HG03575 (cell line): ENCODE results near the gene RTP5.
"Not testable (repeated sequence)": the region's sequence is repeated elsewhere in the genome, so short reads cannot be mapped to it uniquely, and the experiment has no call there.

Experiments used
- ATAC-seq: cut with Tn5 transposase; IDR thresholded peaks from one replicate; pipeline ENCODE4 v1.9.1; 2021; ENCODE audit not compliant: unreplicated experiment, insufficient number of reproducible peaks, low FRiP score; ENCODE audit errors: extremely low read depth

The RTP5 gene

DNA sequence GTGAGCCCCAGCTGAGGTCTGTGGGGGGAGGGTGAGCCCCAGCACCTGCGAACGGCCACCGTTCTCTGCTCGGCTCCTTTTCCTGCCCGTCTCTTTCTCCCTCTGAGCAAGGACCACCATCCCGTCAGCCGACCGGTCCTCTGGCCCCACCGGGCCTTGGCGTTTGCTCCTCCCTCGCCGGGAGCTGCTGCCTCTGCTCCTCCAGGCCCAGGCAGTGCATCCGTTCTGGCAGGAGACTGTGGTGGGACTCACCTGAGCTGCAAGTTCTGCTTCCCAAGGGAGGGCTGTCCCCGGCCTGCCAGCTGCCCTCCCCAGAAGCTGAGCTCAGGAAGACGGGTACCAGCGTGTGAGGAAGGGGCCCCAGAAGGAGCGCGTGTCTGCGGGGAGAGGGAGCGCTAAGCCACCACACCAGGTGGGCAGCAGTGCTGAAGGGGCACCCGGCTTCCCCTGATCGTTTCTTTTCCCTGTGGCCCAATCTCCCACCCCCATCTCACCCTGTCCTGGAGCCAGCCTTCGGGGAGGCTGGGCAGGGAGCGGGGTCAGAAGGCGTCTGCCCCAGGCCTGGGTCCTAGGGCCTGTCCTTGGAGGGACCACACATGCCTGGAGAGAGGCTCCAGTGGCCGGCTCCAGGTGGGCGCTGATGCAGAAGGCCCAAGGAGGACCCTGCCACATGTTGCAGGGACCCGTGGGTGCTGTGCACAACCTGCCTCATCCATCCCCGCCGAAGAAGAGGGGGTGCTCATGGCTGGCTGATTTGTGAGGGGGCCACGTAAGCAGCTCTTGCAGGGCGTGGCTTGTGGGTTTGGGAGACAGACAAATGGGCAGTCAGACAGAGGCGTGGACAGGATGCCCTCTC lies 2.5 kb upstream of the RTP5 start:
- no peak for ATAC-seq

DNA sequence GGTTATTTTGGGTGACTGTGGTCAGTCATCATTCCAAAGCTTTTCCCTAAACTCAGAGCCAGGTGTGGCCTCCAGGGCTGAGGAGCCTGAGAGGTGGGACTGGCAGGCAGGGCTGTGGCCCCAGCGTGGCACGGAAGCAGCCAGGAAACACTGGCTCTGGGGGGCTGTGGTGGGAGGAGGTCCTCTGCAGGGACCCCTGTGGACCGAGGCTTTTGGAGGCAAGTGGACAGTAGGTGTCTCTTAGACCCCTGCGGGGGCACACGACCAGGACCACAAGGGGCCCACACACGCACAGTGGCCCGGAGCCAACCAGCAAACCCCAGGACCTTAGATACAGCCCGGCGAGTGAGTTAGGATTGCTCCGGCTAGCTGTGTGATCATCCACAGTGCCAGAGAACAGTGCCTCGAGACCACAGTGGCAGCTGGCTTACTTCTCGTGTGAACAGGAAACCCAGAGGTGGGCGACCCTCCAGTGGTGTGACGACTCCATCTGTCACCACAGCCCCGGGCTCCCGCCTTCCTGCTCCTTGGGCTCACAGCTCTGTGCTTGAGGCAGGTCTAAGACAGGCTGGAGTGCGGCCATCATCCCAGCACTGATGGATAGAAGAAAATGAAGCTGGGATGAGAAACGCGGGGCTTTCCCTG lies 1.6 kb upstream of the RTP5 start:
- ATAC-seq = no peak

DNA sequence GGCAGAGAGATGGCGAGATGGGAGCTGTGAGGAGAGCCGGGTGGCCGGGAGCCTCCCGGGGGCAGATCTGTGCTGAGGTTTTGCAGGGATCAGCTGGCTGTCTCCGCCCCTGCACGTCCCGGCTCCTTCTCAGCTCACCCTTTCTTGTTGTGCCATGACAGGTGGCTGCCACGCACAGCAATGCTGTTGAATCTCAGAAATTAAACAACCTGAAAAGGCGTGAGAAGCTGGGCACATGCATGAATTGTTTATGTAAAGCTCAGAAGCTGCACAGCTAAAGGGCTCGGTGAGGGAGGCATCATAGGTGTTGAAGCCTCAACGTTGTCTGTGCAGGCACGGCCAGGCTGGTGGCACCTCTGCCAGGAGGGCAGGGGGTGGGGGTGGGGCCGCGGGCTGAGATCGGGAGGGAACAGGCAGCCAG lies 858 bp upstream of the RTP5 start:
- ATAC-seq = no peak

DNA sequence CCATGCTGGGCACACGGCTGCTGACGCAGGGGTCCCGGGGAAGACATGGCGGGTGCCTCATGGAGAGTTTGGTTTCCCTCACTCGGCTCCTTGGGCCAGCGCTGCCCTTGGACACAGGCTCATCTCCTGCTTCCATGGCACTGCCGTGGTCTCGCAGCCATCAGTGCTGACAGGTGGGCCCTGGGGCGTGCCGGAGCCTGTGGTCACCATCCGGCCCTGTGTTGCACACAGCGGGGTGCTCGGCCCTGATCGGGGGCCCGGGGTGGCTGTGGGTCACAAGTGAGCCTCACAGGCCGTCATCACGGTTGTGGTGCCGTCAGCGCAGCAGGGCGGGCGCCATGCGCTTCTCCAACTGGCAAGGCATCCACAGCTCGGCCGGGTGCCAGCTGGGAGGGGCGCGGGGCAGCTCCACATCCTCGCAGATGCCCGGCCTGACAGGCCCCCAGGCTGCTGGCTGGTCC lies 582 bp downstream of the RTP5 start:
- ATAC-seq = no peak

DNA sequence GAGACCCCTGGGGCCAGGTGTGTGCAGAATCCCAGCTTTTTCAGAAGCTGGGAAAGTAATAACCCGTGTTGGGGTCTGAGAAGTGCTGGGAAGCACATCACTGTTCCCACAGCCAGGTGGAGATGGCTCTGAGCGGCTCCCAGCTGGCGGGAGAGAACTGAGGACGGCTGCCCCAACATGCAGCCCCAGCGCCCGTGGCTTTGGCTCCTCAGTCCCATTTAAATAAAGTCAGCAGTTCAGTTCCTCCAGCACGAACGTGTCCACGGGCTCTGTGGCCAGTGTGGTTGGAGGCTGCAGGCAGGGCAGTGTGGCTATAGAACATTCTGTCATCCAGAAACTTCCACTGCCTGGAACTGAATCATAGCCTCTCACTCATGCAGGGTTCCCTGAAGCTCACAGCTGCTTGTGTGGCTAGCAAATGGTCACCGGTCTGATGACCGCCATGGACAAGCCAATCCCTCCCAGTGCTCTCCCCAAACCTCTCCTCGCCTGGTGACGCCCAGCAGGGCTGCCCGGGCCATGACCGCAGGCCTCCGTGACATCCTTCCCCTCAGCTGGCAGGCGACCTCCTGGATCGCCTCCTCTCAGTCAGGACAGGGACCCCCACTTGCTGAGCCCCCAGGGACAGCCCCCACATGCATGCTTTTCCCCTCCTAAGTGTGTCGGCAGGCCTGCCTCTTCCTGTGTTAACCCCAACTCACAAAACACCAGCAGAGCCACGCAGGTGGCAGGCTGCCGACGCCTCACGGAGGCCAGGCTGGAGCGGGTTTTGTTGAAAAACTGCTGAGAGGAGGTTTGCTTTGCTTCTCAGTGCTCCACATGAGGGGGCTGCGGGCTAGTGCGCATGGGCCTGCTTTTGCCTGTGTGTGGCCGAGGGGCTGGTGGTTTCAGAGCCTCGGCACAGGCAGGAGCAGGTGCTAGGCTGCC lies 1.3 kb downstream of the RTP5 start:
- ATAC-seq = no peak

DNA sequence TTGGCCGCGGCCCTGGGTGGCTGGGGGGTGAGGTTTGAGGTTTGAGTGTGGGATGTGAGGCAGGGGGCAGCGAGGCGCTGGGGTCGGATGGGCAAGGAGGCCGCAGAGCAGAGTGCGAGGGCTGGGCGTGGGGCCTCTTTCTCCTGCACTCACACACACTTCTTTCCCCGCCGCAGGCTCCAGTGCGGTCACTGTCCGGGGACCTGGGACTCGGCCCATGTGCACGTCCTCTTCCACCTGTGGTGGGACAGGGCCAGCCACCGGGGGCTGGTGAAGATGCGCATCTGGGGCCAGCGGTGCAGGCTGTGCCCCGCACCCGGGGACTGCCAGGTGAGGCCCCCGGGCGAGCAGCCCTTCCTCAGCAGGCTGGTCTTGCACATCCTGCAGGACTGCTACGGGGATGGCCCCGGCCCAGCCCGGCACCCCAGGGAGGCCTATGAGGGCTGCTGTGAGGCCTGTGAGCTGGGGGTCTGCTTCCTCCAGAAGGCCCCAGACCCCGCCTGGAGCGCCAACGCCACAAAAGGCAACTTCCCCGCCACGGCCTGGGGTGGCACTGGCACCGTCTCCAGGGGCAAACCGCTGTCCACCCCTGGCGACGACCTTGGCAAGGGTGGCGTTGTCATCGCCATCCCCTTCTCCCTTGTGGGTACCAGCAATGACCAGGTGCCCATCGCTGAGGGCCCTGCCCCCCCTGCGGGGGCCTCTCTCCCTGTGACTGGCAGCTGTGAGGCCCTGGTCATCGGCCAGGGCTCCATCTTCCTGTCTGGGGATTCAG lies 2.2 kb downstream of the RTP5 start:
- no peak for ATAC-seq

DNA sequence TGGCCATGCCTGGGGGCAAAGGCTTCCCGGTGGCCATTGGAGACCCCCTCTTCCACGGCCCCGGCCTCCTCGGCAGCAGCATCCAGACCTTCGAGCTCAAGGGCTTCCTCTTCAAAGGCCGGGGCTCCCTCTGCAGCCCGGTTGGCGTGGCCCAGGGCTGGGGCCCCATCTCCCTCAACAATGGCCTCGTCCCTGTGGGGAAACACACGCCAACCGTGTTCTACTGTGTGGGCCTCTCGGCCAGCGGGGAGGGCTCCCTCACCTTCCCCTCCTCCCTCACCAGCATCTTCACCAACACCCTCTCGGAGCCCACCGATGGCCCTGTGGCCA lies 2.7 kb downstream of the RTP5 start:
- ATAC-seq = no peak

DNA sequence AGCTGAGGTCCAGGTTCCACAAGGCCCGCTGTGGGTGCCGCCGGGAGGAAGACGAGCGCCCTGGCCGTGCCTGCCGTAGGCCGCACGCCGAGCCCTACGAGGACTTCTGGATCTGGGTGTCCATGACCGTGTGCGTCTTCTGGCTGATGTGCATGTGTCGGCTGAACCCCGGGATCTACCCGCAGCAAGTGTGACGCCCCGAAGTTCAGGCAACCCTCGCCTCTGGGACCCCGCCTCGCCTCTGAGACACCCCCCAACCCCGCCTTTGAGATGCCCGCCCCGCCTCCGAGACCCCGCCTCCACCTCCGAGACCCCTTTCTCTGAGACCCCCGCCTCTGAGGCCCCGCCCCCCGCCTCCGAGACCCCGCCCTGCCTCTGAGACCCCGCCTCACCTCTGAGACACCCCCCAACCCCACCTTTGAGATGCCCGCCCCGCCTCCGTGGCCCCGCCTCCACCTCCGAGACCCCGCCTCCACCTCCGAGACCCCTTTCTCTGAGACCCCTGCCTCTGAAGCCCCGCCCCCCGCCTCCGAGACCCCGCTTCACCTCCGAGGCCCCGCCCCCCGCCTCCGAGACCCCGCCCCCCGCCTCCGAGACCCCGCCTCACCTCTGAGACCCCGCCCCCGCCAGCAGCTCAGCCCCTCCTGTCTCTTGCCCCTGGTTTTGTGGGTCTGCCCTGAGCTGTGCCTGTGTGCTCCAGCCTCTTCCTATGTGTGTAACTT lies 3.7 kb downstream of the RTP5 start:
- no peak for ATAC-seq

DNA sequence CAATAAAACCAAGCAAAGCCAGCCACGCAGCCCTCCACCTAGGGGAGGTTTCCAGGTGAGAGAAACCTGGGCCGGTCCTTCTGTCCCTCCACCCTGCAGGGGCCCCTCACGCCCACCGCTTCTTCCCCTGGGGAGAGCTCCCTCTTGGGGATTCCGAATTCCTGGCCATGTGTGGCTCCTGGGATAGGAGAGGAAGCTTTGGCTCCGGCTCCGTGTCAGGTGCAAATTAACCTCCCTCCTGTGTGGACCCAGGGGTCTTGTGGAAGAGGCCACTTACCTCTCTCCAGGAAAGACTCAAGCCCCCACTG lies 4.2 kb downstream of the RTP5 start:
- no peak for ATAC-seq

DNA sequence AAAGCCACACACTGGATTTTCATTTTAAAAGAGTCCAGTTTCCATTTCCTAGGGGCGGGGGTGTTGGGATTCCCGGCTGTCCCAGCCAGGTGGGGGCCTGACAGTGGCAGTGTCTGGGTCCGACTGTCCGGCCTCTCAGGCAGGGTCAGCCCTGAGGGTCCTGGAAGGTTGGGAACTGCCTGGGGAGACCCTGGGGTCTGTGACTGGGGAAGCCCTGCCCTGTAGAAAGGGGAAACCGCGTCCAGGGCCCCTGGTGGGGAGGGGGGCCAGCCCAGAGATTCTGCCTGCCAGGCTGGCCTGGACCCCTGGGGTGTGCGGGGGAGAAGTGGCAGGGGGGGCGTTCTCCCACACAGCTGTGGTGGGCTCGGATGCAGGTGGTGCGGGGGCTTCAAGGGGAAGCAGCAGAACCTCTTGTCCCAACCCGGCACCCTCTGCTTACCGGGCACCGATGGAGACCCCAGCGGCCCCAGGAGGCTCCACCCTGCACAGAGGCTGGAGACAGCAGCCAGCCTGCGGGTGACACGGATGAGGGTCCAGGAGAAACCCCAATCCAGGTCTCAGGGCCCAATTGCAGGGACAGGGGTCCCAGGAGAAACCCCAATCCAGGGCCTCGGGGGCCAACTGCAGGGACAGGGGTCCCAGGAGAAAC lies 4.9 kb downstream of the RTP5 start:
- ATAC-seq = no peak

DNA sequence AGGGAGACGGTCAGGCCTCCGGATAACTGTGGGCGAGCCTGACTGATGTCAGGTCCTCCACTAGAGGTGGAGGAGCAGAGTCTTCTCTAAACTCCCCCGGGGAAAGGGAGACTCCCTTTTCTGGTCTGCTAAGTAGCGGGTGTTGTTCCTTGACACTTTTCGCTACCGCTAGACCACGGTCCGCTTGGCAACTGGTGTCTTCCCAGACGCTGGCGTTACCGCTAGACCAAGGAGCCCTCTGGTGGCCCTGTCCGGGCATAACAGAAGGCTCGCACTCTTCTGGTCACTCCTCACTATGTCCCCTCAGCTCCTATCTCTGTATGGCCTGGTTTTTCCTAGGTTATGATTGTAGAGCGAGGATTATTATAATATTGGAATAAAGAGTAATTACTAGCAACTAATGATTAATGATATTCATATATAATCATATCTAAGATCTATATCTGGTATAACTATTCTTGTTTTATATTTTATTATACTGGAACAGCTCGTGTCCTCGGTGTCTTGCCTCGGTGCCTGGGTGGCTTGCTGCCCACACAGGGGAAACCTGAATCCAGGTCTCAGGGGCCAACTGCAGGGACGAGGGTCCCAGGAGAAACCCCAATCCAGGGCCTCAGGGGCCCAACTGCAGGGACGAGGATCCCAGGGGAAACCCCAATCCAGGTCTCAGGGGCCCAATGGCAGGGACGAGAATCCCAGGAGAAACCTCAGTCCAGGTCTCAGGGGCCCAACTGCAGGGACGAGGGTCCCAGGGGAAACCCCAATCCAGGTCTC lies 6.4 kb downstream of the RTP5 start:
- not testable (repeated sequence) for ATAC-seq

DNA sequence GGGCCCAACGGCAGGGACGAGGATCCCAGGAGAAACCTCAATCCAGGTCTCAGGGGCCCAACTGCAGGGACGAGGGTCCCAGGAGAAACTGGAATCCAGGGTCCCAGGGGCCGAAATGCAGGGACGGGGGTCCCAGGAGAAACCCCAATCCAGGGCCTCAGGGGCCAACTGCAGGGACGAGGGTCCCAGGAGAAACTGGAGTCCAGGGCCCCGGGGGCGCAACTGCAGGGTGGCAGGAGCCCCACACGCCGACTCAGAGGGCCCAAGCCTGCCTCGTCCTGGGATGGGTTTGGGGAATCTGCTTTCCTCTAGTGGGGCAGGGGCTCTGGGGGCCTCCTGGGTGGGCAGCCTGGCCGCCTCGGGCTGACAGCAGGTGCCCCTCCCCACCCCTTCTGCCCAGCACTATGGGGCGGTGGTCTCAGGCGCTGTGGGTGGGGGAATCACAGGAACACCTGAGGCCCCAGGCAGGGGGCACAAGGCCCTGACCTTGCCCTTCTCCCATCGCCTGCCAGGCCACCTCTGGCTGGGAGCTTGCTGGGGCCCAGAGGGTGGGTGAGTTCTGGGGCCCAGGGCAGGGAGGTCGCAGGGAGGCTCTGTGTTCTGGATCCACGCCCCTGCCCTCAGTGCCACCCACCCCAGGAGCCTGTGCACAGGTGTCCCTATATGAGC lies 7.1 kb downstream of the RTP5 start:
- ATAC-seq = no peak

DNA sequence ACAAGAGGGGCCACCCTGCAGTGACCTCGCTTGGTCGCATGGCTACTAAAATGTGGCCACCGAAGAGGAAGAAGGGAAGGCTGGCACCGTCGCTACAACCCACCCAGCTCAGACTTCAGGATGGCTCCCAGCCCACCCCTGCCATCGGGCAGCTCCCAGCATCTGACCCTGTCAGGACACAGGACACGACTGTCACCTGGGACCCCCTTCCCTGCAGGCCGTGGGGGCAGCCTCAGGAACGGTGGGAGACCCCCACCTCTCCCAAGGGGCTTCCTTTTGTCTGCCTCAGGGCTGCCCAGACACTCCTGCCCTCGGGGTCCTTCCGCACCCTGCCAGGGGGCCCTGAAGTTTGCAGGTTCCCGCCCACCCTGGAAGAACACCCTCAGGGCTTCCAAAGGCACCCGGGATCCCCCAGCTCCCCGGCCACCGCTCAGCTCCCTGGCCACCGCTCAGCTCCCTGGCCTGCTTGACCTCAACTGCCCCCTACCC lies 7.7 kb downstream of the RTP5 start:
- ATAC-seq = no peak

DNA sequence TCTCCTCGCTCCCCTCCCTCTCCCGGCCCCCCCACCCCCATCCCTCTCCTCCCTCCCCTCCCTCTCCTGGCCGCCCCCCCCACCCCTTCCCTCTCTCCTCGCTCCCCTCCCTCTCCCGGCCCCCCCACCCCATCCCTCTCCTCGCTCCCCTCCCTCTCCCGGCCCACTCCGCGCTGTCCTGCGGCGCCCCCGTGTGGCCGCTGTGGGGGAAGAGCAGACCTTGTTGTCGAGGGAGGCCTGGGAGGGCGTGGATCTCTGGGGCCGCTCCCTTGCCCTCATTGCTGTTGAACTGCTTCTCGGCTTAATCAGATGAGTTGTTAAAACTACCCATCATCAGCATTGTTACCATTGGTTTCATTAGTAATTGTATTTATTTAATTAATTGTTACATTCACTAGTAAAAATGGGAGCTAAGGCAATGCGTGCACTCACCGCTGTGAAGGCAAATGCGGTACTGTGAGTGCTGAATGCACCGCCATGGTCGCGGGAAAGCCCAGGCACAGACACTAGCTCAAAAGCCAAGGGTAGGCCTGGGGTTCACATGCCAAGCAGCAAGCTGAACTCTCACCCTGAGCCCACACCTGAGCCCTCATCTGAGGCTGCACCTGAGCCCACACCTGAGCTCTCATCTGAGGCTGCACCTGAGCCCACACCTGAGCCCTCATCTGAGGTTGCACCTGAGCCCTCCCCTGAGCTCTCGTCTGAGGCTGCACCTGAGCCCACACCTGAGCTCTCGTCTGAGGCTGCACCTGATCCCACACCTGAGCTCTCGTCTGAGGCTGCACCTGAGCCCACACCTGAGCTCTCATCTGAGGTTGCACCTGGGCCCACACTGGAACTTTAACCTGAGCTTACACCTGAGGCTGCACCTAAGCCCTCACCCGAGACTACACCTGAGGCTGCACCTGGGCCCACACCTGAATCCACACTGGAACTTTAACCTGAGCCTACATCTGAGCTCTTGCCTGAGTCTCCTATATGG lies 8.8 kb downstream of the RTP5 start:
- ATAC-seq = no peak

DNA sequence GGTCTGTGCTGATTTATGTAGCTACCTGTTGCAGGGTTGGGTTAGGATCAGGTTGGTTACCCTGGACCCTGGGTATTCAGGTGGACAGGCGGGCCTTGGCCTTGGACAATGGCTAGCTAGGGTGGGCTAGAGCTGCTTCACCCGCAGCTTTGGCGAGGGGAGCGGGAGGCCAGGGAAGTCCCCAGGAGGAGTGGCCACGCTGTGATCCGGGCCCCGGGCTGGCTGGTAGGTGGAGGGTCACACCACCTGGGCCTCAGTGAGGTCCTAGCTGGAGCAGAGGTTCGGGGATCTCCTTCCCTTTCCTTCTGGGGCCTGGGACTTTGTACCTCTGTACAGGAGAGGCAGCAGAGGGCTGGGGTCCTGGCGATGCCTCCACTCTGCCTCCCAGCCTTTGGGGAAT lies 9.8 kb downstream of the RTP5 start:
- ATAC-seq = no peak
